AG04450 (cell line): ENCODE results near the gene COL13A1. TPM values are rescaled to one million over a fixed set of nuclear protein-coding genes. Genes with fewer than 3 reads are reported as not detected.

Experiments used
- CTCF ChIA-PET: fragments of 300-600, 350-600 bp; formaldehyde crosslinking; extraction: SDS; loops from one replicate; lab custom pipeline; 2022; ENCODE audit warnings: antibody characterized with exemption, inconsistent platforms; lab: Charles Lee
- POLR2A ChIA-PET: fragments of 350-600 bp; formaldehyde crosslinking; extraction: SDS; loops from one replicate; lab custom pipeline; 2021; ENCODE audit warnings: antibody characterized with exemption, inconsistent platforms; lab: Yijun Ruan, JAX
- DNase-seq: peaks from one replicate; pipeline ENCODE4 v3.0.0-alpha.2; 2011; ENCODE audit warnings: low read depth, low spot score
- H3K27ac ChIP-seq: one replicate; pipeline ENCODE4 v1.5.1; 2012; ENCODE audit warnings: low read depth, low read length, control low read depth
- H3K27me3 ChIP-seq: one replicate; pipeline ENCODE4 v1.6.0; 2012; ENCODE audit warnings: low read length; ENCODE audit not compliant: control insufficient read depth, insufficient read depth
- H3K4me3 ChIP-seq: 2 replicates; pipeline ENCODE4 v1.5.1; 2011; ENCODE audit warnings: mild to moderate bottlenecking, low read depth, low read length, control low read depth
- H3K9me3 ChIP-seq: 2 replicates; pipeline ENCODE4 v1.5.1; 2012; ENCODE audit warnings: low read length; ENCODE audit not compliant: control insufficient read depth, insufficient read depth
- CTCF ChIP-seq: IDR thresholded peaks from 2 replicates; pipeline ENCODE4 v1.5.1; 2011; ENCODE audit warnings: low read depth, low read length, control low read depth, inconsistent platforms
- polyA plus RNA-seq: library from polyadenylated mRNA; depleted of rRNA; stranded (reverse); fragments of >200 nt; gene quantifications from 2 replicates; pipeline ENCODE4 v1.2.3, GENCODE V29; 2011

Gene COL13A1
- polyA plus RNA-seq, 1 experiment = 13.1 TPM

DNA sequence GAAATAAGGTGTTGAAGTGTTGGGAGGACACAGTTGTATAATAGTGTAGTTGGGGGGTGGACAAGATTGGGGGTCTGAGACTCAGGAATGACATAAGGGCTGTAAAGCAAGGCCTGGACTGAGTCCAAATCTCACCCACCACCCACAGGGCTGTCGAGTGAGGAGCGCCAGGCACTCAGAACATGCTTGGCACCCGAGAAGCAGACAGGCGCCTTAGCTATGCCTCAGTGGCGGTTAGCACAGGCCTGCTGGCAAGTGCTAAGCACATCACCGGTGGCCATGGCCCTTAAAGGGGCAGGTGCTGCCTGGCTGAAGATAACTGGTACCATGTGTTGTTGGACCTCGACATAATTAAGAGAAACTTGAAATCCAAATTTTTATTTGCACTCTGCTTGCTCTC is 90.7 kb downstream of the COL13A1 start:
- Histone ChIP-seq H3K27me3 (no peaks in the 10 kb centered on the region), H3K27ac (no peak overlapping the region), H3K9me3 (no peaks in the 10 kb centered on the region), H3K4me3 (no peak overlapping the region)
- CTCF ChIA-PET = interaction anchor here (2.7 kb wide), 1 partner anchor 22 kb away, joined by 10 read pairs; no protein-coding TSS in a partner anchor
- POLR2A ChIA-PET = no interaction called here
- DNase-seq = no peak
- no peak for TF ChIP-seq CTCF

DNA sequence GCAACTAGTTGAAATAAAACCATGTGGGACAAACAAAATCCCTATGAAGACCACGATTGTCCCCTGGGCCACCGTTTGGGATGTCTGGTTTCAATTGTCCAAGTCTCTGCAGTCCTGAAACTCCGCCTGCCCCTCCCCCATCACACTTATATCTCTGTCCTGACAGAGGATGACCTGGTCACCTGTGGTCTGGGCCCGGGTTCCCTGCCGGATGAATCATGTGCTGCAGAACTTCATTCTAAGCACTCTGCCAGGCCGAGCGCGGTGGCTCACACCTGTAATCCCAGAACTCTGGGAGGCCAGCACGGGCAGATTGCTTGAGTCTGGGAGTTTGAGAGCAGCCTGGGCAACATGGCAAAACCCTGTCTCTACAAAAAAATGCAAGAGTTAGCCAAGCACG is 91.1 kb downstream of the COL13A1 start:
- DNase-seq = no peak
- POLR2A ChIA-PET = no interaction called here
- CTCF ChIA-PET = no interaction called here
- Histone ChIP-seq H3K9me3 (no peaks in the 10 kb centered on the region), H3K4me3 (no peak overlapping the region), H3K27me3 (no peaks in the 10 kb centered on the region), H3K27ac (no peak overlapping the region)
- no peak for TF ChIP-seq CTCF

- CTCF ChIA-PET = no interaction called here
- TF ChIP-seq CTCF = no peak
- DNase-seq = no peak
- Histone ChIP-seq H3K4me3 (no peak overlapping the region), H3K27me3 (no peaks in the 10 kb centered on the region), H3K27ac (no peak overlapping the region), H3K9me3 (no peaks in the 10 kb centered on the region)
- POLR2A ChIA-PET = no interaction called here
Observed at GRCh38 chr10:69893271-69893900, 91.7 kb downstream of the COL13A1 start.

DNA sequence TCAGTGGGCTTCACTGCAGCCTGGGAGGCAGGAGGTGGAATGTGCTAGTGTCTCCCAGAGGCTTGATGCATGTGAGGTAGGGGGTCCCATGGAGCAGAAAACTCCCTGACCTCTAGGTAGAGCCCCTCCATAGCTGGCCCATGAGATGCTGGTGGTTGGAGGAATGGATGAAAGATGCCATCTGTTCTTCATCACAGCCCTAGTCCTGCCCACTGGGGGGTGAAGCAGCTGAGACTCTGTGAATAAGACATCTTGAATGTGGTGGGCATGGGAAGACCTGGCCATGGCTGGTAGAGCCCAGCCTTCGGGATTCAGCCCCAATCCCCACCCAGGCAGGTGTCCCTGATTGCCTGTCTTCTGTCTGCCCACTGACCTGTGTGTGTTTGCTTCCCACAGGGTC is 92.5 kb downstream of the COL13A1 start:
- no peak overlapping the region for H3K27ac ChIP-seq
- CTCF ChIA-PET = no interaction called here
- POLR2A ChIA-PET = no interaction called here

More for the DNA sequence above, 92.5 kb downstream of the COL13A1 start:
- no peak for DNase-seq
- no peak for TF ChIP-seq CTCF
- no peaks in the 10 kb centered on the region for H3K27me3 ChIP-seq
- H3K9me3 ChIP-seq = no peaks in the 10 kb centered on the region
- H3K4me3 ChIP-seq = no peak overlapping the region
